Activated T-cell treated with anti-CD3 and anti-CD28 coated beads, Interleukin-2, amount 50 U/mL, for 1 hour (primary cell): ENCODE measurements around the gene IL1RL1.

Experiments
- DNase-seq: peaks from one replicate; pipeline ENCODE4 v3.0.0-alpha.2; 2020

IL1RL1 gene

DNA sequence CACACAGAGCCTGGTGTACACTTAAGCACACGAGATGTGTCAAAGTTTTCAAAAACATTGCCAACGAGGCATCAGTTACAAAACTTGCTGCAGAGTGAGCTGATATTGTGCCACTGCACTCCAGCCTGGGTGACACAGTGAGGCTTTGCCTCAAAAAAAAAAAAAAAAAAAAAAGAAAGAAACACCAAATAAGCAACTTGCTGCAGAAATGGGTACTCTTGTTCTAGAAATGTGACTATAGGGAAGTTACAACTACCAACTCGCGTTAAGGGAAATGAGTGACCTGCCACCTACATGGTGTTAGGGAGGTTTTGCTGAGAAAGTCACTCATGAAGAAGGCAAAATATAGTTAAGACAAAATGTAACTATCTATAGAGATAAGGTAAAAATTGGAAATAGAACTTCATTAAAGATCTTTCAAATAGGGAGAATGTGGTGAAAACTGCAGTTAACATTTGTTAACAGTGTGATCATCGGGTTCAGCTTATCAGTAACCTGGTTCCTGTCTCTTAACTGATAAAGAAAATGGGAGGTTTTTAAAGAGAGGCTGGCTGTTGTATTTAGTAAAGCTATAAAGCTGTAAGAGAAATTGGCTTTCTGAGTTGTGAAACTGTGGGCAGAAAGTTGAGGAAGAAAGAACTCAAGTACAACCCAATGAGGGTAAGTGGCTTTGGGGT, at the start of gene IL1RL1:
TSS of gene IL1RL1 (plus strand) at position 600 of the 677 bp plus-strand sequence. CDS start 26,702 bp downstream, outside the sequence.
- DNase-seq, result no peak

DNA sequence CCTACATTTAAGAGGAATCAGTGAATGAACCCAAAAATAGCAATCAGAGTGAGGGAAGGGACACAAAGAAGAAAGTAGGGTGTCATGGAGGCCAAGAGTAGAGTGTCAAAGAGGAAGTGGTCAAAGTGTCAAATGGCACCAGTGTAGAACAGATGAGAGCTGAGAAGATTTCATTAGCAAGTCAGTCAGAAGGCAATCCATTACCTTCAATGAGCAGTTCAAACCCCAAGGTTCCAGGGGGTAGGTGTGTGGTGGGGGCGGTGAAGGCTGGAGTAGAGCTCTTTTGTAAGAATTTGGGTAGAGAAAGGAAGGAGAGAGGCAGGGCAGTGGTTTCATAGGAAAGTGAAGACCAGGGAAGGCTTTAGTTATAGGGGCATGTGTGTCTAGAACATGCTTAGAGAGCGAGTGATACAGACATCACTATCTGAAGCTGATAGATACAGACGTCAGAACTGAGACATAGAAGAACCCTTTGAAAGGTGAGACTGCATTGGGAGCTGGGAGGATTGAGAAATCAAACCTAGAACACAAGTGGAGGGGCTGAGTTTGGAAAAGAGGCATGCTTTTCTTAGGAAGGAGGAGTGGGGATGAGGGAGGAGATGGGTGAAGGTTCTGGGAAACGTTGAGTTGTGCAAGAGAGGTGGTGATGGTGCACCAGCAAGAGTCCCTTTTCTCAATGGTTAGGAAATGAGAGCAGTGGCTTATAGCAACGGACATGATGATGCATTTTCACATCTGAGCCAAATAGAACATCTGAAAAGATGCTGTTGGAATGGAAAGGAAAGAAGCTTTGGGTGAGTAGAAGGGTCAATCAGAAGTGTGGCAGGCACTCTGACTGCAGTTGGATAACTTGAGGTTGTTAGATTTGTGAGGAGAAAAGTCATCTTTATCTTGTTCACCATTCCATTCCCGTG, 48.9 kb upstream of the IL1RL1 start:
- no peak for DNase-seq

- DNase-seq, result no peak
Observed at GRCh38 chr2:102264952-102265351, 46.4 kb upstream of the IL1RL1 start.

- DNase-seq, result no peak
Observed at GRCh38 chr2:102266204-102266603, 45.2 kb upstream of the IL1RL1 start.

DNA sequence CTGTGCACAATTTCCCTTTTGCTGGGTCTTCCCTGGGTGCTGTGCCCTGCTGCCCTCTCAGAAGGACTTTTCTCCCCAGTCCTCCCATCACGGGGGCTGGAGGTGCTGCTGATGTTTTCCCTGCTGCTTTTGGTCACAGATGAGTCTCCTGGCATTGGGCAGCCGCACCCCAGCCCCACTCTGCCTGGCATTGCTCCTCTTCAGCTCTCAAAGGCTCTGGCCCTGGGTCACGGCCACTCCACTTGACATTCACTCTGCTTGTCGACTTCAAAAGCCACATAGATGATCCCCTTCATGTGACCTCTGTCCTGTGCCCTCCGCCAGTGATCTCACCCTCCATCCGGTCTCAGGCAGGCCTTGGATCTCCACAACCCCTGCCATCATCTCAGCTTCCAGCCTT, 43.6 kb upstream of the IL1RL1 start:
- no peak for DNase-seq

GRCh38 chr2:102268510-102269199, 42.7 kb upstream of the IL1RL1 start:
- DNase-seq, result no peak

DNA sequence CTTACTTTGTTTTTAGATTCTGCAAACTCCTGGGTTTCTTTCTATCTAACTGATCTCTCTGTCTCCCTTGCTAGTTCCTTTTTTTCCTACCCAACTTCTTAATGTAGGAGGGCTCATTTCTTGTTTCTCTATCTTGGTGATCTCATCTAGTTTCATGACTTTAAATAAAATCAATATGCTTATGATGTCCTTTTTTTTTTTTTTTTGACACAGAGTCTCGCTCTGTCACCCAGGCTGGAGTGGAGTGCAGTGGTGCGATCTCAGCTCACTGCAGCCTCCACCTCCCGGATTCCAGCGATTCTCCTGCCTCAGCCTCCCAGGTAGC, 42.2 kb upstream of the IL1RL1 start:
- DNase-seq, result no peak

DNA sequence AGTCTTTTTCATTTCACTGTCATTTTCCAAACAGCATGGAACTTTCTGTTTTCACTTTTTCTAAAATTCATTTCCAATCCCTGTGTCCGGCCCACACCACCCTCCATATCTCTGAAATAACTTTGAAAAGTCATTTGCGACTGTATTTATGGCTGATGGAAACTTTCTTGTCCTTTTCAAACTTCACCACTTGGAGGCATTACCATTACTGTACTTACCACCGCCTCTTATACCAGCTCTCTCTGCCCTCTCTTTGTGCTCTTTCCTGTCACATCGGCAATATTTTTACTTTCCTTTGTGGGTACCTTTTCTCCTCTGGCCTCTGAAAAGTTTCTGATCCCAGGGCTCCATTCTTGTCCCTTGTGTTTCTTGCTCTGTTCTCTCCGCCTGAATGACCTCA, 39.5 kb upstream of the IL1RL1 start:
- DNase-seq, result no peak

GRCh38 chr2:102273619-102274211, 37.6 kb upstream of the IL1RL1 start:
- DNase-seq, result no peak

DNA sequence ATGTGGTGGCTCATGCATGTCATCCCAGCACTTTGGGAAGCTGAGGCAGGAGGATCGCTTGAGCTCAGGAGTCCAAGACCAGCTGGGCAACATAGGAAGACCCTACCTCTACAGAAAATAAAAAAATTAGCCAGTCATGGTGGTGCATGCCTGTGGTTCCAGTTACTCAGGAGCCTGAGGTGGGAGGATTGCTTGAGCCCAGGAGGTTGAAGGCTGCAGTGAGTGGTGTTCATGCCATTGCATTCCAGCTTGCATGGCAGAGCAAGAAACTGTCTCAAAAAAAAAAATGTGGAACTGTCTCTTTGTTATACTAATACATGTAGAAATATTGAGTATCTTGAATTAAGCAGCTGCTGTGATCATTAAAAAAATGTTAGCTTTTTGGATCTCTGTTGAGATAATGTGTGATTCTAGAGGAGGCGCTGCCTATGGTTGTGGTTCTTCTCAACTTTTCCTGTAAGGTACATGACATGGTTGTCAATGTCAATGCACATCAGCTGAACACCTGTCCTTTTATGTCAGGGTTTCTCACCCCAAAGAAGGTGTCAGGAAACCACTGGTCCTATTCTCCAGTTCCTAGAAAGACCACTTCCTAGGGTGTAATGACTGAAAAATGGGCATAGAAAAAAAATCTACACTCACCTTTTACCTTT, 34.7 kb upstream of the IL1RL1 start:
- no peak for DNase-seq

GRCh38 chr2:102277202-102277700, 34.1 kb upstream of the IL1RL1 start:
- no peak for DNase-seq

DNA sequence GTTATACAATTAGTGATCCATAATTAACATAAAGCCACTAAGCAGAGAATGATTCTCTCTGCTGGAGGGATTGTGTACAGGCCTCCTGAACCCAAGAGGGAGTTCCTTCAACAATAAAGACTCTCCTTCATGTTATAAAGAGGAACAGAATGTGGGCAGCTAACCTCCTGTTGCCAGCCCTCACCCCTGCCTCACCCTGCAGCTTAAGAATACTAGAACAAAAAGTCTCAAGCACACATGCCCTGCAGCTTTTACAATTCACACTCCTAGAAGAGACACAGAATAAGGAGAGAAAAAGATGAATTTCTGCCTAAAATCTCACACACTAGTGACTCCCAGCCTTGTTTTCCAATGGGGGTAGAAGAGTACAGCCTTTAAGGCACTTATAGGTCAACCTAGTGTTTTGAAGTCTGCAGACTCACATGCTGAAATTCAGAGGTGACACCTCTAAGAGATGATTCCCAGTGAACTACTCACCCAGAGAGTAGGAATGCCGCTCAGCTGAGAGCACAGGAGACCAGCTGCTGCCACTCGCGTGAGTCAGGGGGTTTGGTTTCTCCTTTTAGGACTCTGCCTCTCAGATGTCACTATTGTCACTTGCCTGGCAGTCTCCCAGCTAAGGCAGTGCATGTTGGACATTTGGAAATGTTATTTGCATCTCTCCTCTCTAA, 32.5 kb upstream of the IL1RL1 start:
- DNase-seq, result no peak

GRCh38 chr2:102279391-102279735, 32.0 kb upstream of the IL1RL1 start:
- no peak for DNase-seq

DNA sequence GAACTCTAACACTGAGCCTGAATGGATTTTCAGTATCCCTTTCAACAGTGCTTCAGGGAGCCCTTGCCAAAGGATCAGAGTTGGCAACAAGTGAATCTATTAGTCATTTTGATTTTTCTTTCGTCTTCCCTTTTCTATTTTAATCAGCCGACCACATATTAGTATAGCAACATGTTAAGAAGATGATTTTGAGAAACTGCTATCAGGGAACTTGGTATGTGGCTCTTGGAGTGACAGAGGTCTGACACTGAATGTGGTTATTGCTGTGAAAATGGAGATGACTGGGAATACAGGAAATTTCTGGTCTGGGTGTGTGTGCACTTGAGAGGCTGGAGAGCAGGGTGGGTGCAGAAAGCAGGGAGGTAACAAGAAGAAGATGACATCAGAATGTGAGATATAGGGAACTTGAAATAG, 28.7 kb upstream of the IL1RL1 start:
- DNase-seq, result no peak

- DNase-seq, result no peak
Observed at GRCh38 chr2:102283996-102284395, 27.4 kb upstream of the IL1RL1 start.

- no peak for DNase-seq
Observed at GRCh38 chr2:102284611-102285010, 26.8 kb upstream of the IL1RL1 start.

- no peak for DNase-seq
Observed at GRCh38 chr2:102285368-102285767, 26.0 kb upstream of the IL1RL1 start.

DNA sequence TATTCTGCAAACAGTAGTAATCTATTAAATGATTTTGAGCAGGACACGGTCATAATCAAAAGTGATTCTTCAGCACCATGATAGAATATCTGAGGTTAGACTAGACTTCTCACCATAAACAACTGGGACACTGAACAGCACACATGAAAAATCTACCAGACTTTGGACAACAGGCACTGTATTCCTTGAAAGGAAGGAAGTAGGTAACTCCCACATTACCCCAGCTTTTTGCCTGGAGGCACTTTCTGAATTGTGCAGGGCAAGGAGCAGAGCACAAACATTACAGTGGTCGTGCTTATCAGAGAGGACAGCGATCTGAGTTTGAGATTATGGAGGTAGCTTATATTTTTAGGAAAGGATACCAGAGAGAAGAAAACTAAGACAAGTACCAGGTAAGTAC, 25.3 kb upstream of the IL1RL1 start:
- no peak for DNase-seq

DNA sequence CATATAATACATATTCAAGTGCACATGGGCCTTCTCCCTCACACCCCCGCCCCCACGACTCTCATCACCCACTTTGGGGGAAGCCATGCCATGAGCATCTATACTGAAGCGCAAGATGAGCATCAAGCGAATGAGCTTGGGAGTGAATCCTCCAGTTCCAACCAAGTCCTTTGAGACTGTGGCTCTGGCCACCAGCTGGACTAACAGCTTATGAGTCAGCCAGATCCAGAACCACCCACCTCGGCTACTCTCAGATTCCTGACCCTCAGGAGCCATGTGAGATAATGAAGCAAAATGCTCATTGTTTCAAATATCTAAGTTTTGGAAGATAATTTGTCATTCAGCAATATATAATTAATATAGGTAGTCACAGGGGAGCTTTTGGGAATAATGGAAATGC, 22.2 kb upstream of the IL1RL1 start:
- no peak for DNase-seq

DNA sequence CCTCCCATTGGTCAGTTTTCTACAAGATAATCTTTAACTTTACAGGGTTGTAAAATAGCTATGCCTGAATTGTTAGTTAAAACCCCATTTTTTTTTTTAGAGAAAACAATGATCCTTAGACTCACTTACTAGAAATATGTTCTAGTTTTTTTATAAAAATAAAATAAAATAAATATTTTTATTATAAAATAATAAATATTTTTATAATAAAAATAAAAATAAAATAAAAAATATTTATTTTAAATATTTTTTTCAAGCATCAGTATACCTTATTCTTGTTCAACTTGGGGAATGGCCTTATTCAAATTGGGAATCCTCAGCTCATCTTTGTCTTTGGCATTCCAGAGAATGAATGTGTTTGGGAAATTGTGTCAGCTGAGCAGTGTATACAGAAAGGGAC, 20.8 kb upstream of the IL1RL1 start:
- DNase-seq, result no peak

DNA sequence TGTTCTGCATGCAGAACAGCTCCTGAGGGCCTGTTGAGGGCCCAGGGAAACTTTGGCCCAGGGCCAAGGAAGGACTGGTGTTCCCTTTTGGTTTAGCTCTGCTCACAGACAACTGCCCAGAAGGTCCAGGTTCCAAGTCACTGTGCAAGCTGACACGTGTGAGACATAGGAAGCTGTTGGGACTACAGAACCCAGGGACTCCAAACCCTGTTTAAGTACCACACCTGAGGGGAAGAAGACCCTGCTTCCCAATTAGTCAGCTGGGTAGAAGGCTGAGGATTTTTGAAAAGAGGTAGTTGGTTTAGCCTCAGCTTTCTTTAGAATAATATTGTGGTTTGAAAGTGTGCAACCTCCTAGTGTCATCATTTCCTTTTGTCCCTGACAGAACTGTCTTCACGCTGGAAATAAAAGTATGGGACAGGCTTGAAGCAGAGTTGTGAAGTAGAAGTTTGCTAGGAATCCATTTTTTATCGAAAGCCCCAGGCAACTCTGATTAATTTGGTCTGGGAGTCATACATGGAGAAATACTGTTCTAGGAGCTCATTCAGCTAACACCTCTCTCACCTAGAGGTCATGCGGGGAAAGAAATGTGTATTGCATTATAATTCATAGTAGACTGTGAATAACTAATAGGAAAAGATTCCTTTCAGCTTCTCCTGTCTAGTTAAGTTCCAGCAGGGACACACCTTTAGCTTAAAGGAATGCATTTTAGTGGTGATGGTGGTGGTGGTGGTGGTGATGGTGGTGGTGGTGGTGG, 19.9 kb upstream of the IL1RL1 start:
- no peak for DNase-seq
